GM21529 (cell line): ENCODE data around the gene NCR1.
"Not testable (repeated sequence)": the region's sequence is repeated elsewhere in the genome, so short reads cannot be mapped to it uniquely, and the experiment has no call there.

Source experiments
- ATAC-seq: cut with Tn5 transposase; IDR thresholded peaks from one replicate; pipeline ENCODE4 v1.9.1; 2021; ENCODE audit not compliant: unreplicated experiment

NCR1 gene

GRCh38 chr19:54906819-54907218 is 871 bp downstream of the NCR1 start:
- no peak for ATAC-seq

GRCh38 chr19:54907899-54908298 is 2.0 kb downstream of the NCR1 start:
- ATAC-seq = not testable (repeated sequence)

GRCh38 chr19:54916822-54917221 is 10.9 kb downstream of the NCR1 start:
- ATAC-seq = no peak

- no peak for ATAC-seq
Observed at GRCh38 chr19:54918499-54918898, 12.6 kb downstream of the NCR1 start.

GRCh38 chr19:54919646-54920563 is 14.0 kb downstream of the NCR1 start:
- not testable (repeated sequence) for ATAC-seq

- ATAC-seq = no peak
Observed at GRCh38 chr19:54921082-54921481, 15.1 kb downstream of the NCR1 start.

- ATAC-seq = no peak
Observed at GRCh38 chr19:54923276-54923675, 17.3 kb downstream of the NCR1 start.

GRCh38 chr19:54928299-54928698 is 22.4 kb downstream of the NCR1 start:
- no peak for ATAC-seq

GRCh38 chr19:54937926-54938325 is 32.0 kb downstream of the NCR1 start:
- ATAC-seq = no peak

GRCh38 chr19:54938906-54939305 is 33.0 kb downstream of the NCR1 start:
- ATAC-seq = no peak

GRCh38 chr19:54939538-54939937 is 33.6 kb downstream of the NCR1 start:
- ATAC-seq = not testable (repeated sequence)

GRCh38 chr19:54943772-54944361 is 37.9 kb downstream of the NCR1 start:
- not testable (repeated sequence) for ATAC-seq

GRCh38 chr19:54947381-54947780 is 41.4 kb downstream of the NCR1 start, which contains the start of gene NLRP7:
Gene NLRP7, minus strand, starts transcription at chr19:54947530.
- no peak for ATAC-seq

GRCh38 chr19:54949412-54949811 is 43.5 kb downstream of the NCR1 start:
- no peak for ATAC-seq

- not testable (repeated sequence) for ATAC-seq
Observed at GRCh38 chr19:54950580-54950979, 44.6 kb downstream of the NCR1 start.

GRCh38 chr19:54952591-54953344 is 46.8 kb downstream of the NCR1 start:
- ATAC-seq = no peak

GRCh38 chr19:54953345-54953713 is 47.4 kb downstream of the NCR1 start:
- not testable (repeated sequence) for ATAC-seq

- no peak for ATAC-seq
Observed at GRCh38 chr19:54955376-54955775, 49.4 kb downstream of the NCR1 start.

GRCh38 chr19:54959840-54960239 is 53.9 kb downstream of the NCR1 start:
- ATAC-seq = peak; percentile 42
